GM12892 (cell line): ENCODE data around the gene GSN.

Experiments used
- POLR2A ChIP-seq: IDR thresholded peaks from 2 replicates; pipeline ENCODE4 v1.6.1; 2011; ENCODE audit warnings: low read depth, low read length, control low read depth
- POLR2AphosphoS5 ChIP-seq: IDR thresholded peaks from 2 replicates; pipeline ENCODE4 v1.6.1; 2011; ENCODE audit warnings: low read depth, low read length, control low read depth
- TAF1 ChIP-seq: IDR thresholded peaks from 2 replicates; pipeline ENCODE4 v1.6.1; 2011; ENCODE audit warnings: low read depth, mild to moderate bottlenecking, control low read depth, low read length, borderline replicate concordance

DNA sequence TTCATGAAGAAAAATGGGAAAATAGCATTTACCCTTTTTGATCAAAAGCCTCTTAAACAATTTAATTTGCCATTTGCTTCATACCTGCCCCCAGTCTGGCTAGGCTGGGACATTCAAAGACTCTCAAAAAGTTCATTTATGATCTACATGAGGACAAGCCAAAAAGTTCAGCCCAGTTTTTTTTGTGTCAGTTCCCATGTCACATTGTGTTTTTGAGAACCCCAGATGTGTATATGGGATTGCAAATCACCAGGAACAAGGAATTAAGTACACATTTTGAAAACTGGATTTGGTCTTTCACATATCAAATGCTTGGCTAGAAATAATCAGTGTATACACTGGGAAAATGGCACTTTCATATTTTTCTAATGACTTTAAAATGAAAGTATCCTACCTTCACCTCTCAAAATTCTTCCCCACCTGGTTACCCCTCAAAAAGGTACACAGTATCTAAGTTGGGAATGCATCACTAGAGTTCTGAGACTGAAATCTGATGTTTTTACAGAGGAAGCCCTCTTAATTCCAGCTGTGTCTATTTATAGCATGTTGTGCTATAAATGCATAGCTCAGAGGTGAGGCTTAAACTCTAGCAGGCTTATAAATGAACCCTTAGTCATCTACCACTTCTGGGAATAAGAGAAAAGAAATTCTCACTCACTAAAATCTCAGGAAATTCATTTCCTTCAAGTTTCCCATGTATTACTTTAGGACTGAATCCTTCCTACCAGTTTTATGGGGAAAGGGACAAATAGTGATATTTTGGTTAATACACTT is 92.8 kb downstream of the GSN start:
- TF ChIP-seq POLR2A (no peak), POLR2AphosphoS5 (no peak), TAF1 (no peak)
